Loucy (cell line): ENCODE measurements around the gene KRTAP10-4.

ENCODE experiments used
- EZH2phosphoT487 ChIP-seq: fragments of 200-600 bp; IDR thresholded peaks from 2 replicates; pipeline ENCODE4 v1.6.1; 2018; ENCODE audit warnings: antibody characterized with exemption, mild to moderate bottlenecking, moderate library complexity, borderline replicate concordance
- TF ChIP-seq, protein P1 (sequence below): fragments of 200-600 bp; sonication (generic); conservative IDR thresholded peaks from 2 replicates; pipeline ENCODE4 v1.5.1; 2014; ENCODE audit warnings: mild to moderate bottlenecking, antibody characterized with exemption, low read length

DNA sequence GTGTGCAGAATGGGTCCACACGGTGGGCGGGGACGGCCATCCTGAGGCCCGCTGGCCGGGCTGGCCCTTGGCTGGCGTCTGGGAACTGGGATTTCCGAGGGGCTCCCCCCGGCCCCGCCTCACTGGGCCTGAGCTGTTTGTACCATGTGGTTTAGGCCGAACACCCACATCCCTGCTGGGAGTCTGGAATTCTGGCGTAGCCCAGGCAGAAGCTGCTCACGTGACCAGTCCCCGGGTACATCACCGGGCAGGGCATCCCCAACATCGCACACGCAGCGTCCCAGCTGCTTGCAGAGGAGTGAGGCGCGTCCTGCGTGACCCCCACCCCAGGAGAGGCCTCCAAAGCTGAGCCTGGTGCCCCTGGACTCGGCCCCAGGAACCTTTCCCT is 28.9 kb downstream of the KRTAP10-4 start:
- TF ChIP-seq, protein P1, sequence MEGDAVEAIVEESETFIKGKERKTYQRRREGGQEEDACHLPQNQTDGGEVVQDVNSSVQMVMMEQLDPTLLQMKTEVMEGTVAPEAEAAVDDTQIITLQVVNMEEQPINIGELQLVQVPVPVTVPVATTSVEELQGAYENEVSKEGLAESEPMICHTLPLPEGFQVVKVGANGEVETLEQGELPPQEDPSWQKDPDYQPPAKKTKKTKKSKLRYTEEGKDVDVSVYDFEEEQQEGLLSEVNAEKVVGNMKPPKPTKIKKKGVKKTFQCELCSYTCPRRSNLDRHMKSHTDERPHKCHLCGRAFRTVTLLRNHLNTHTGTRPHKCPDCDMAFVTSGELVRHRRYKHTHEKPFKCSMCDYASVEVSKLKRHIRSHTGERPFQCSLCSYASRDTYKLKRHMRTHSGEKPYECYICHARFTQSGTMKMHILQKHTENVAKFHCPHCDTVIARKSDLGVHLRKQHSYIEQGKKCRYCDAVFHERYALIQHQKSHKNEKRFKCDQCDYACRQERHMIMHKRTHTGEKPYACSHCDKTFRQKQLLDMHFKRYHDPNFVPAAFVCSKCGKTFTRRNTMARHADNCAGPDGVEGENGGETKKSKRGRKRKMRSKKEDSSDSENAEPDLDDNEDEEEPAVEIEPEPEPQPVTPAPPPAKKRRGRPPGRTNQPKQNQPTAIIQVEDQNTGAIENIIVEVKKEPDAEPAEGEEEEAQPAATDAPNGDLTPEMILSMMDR = no peak
- TF ChIP-seq EZH2phosphoT487 = no peak
